IMR-90 (cell line): ENCODE results near the gene MAN1C1. TPM values are rescaled to one million over a fixed set of nuclear protein-coding genes. Genes with fewer than 3 reads are reported as not detected.

ENCODE experiments used
- ATAC-seq: fragments of 200-7000 bp; cut with Tn5 transposase; 2 replicates; pipeline ENCODE4 v1.9.1; 2020; ENCODE audit warnings: low read depth, mild to moderate bottlenecking, moderate library complexity
- BruUV-seq: library from RNA; stranded (reverse); fragments of 400-500 nt; replicated peaks from 2 replicates; lab custom pipeline; 2021; lab: Mats Ljungman, UMichigan
- CTCF ChIA-PET: fragments of 300-600 bp; formaldehyde crosslinking; extraction: SDS; loops from one replicate; lab custom pipeline; 2021; ENCODE audit warnings: antibody characterized with exemption; lab: Yijun Ruan, JAX
- POLR2A ChIA-PET: fragments of 300-600 bp; sonication (Branson Sonifier 250); formaldehyde crosslinking; loops from one replicate; lab custom pipeline; 2022; ENCODE audit warnings: antibody characterized with exemption; ENCODE audit not compliant: unreplicated experiment; lab: Charles Lee
- DNase-seq: peaks from one replicate; pipeline ENCODE4 v3.0.0; 2013
- H2AFZ ChIP-seq: replicated peaks from 2 replicates; pipeline ENCODE3; 2013; ENCODE audit warnings: low read length, mild to moderate bottlenecking; ENCODE audit not compliant: poor library complexity
- H2AK5ac ChIP-seq: 2 replicates; pipeline ENCODE4 v1.6.1; 2013; ENCODE audit warnings: low read depth, low read length, inconsistent platforms
- H2AK9ac ChIP-seq: replicated peaks from 2 replicates; pipeline ENCODE3; 2013; ENCODE audit warnings: mild to moderate bottlenecking, low read depth, low read length, moderate library complexity; ENCODE audit not compliant: poor library complexity
- H2BK120ac ChIP-seq: 2 replicates; pipeline ENCODE4 v1.6.1; 2013; ENCODE audit warnings: low read depth, low read length, inconsistent platforms
- H2BK15ac ChIP-seq: 3 replicates; pipeline ENCODE4 v1.6.1; 2013; ENCODE audit warnings: low read depth, low read length, inconsistent platforms
- H2BK20ac ChIP-seq: 2 replicates; pipeline ENCODE4 v1.6.1; 2013; ENCODE audit warnings: low read depth, mild to moderate bottlenecking, inconsistent platforms, low read length, moderate library complexity
- H2BK5ac ChIP-seq: 2 replicates; pipeline ENCODE4 v1.6.1; 2013; ENCODE audit warnings: mild to moderate bottlenecking, low read depth, low read length, inconsistent platforms; ENCODE audit not compliant: poor library complexity, severe bottlenecking
- H3K14ac ChIP-seq: replicated peaks from 2 replicates; pipeline ENCODE4 v1.6.1; 2013; ENCODE audit warnings: low read depth, low read length, inconsistent platforms
- H3K18ac ChIP-seq: 2 replicates; pipeline ENCODE4 v1.6.1; 2013; ENCODE audit warnings: low read depth, low read length, control low read depth
- H3K23ac ChIP-seq: 2 replicates; pipeline ENCODE4 v1.6.1; 2013; ENCODE audit warnings: low read depth, low read length, inconsistent platforms
- H3K27ac ChIP-seq: 2 replicates; pipeline ENCODE4 v1.5.1; 2013; ENCODE audit warnings: mild to moderate bottlenecking, control low read depth, low read length; ENCODE audit not compliant: insufficient read depth
- H3K27me3 ChIP-seq: 2 replicates; pipeline ENCODE4 v1.6.1; 2013; ENCODE audit warnings: low read length; ENCODE audit not compliant: control insufficient read depth, insufficient read depth
- H3K36me3 ChIP-seq: 2 replicates; pipeline ENCODE4 v1.6.1; 2013; ENCODE audit warnings: low read length, mixed read lengths; ENCODE audit not compliant: control insufficient read depth, insufficient read depth
- H3K4ac ChIP-seq: 2 replicates; pipeline ENCODE4 v1.6.1; 2013; ENCODE audit warnings: low read depth, low read length, inconsistent platforms
- H3K4me1 ChIP-seq: 2 replicates; pipeline ENCODE4 v1.6.1; 2013; ENCODE audit warnings: low read length, mixed read lengths; ENCODE audit not compliant: control insufficient read depth, insufficient read depth
- H3K4me2 ChIP-seq: 2 replicates; pipeline ENCODE4 v1.6.1; 2013; ENCODE audit warnings: low read depth, mild to moderate bottlenecking, control low read depth, low read length, moderate library complexity
- H3K4me3 ChIP-seq: 2 replicates; pipeline ENCODE4 v1.5.1; 2013; ENCODE audit warnings: low read depth, mild to moderate bottlenecking, control low read depth, low read length, moderate library complexity; ENCODE audit not compliant: insufficient read depth
- H3K56ac ChIP-seq: 2 replicates; pipeline ENCODE4 v1.6.1; 2013; ENCODE audit warnings: low read length, inconsistent platforms; ENCODE audit not compliant: insufficient read depth; ENCODE audit errors: extremely low read depth
- H3K79me1 ChIP-seq, 2 experiments: 2 replicates each; pipeline ENCODE4 v1.6.1; 2013; ENCODE audit warnings: low read length in 2 of 2, inconsistent platforms in 1 of 2, low read depth in 1 of 2
- H3K9ac ChIP-seq: 2 replicates; pipeline ENCODE4 v1.6.1; 2013; ENCODE audit warnings: low read depth, low read length, control low read depth
- H3K9me1 ChIP-seq: 2 replicates; pipeline ENCODE4 v1.6.1; 2013; ENCODE audit warnings: low read length, inconsistent platforms; ENCODE audit not compliant: insufficient read depth
- H3K9me3 ChIP-seq: 2 replicates; pipeline ENCODE4 v1.6.1; 2013; ENCODE audit warnings: low read length; ENCODE audit not compliant: control insufficient read depth, insufficient read depth
- H4K20me1 ChIP-seq: 2 replicates; pipeline ENCODE4 v1.6.1; 2013; ENCODE audit warnings: low read length, inconsistent platforms; ENCODE audit not compliant: insufficient read depth
- H4K5ac ChIP-seq: 2 replicates; pipeline ENCODE4 v1.6.1; 2013; ENCODE audit warnings: mild to moderate bottlenecking, low read depth, low read length, control low read depth
- H4K8ac ChIP-seq, 2 experiments: 2 replicates each; pipeline ENCODE4 v1.6.1; 2013; ENCODE audit warnings: low read depth in 2 of 2, low read length in 2 of 2, control low read depth in 1 of 2, inconsistent platforms in 1 of 2
- H4K91ac ChIP-seq: 2 replicates; pipeline ENCODE4 v1.6.1; 2013; ENCODE audit warnings: low read depth, low read length, inconsistent platforms; ENCODE audit not compliant: insufficient read depth
- POLR2A ChIP-seq: IDR thresholded peaks from 2 replicates; pipeline ENCODE4 v1.6.1; 2012; ENCODE audit warnings: mild to moderate bottlenecking, low read depth, low read length
- RAD21 ChIP-seq: IDR thresholded peaks from 2 replicates; pipeline ENCODE4 v1.6.1; 2012; ENCODE audit warnings: low read length, improper control_type of control experiment
- WGBS, 2 experiments: methylation state at CpG; one replicate each; pipeline versions ENCODE4 v1.1.5 to v1.1.7; 2013; ENCODE audit warnings: missing lambda C conversion rate in 2 of 2; ENCODE audit not compliant: insufficient read length in 1 of 2; ENCODE audit errors: extremely low coverage in 2 of 2; 5-methylcytosine and 5-hydroxymethylcytosine counted together
- dilution Hi-C: fragments of 300-500 bp; cut with HindIII; formaldehyde crosslinking; loops from one replicate; pipeline ENCODE4 v1.14.3; 2018; ENCODE audit warnings: low sequenced_read_pairs; ENCODE audit not compliant: unreplicated experiment
- in situ Hi-C: fragments of 300-500 bp; cut with MboI; formaldehyde crosslinking; loops from 3 replicates; pipeline ENCODE4 v1.14.3; 2019; ENCODE audit warnings: low sequenced_read_pairs, inconsistent platforms, mixed read lengths
- intact Hi-C: fragments of 100-400 bp; cut with micrococcal nuclease; formaldehyde crosslinking; loops from 2 replicates; pipeline ENCODE4 v1.10.0; 2022
- polyA plus RNA-seq, 3 experiments: library from polyadenylated mRNA; depleted of rRNA; stranded (reverse); fragments of >200 nt; gene quantifications; 2 replicates each; pipeline ENCODE4 v1.2.3, GENCODE V29; 2012; ENCODE audit warnings: low replicate concordance in 1 of 3
- total RNA-seq: library from RNA; depleted of rRNA; stranded (reverse); fragments of >200 nt; gene quantifications from 2 replicates; pipeline ENCODE4 v1.2.3, GENCODE V29; 2012
- TF ChIP-seq, protein P1 (sequence below): conservative IDR thresholded peaks from 2 replicates; pipeline ENCODE4 v1.5.1; 2012; ENCODE audit warnings: mild to moderate bottlenecking, low read depth, low read length, improper control_type of control experiment

Gene MAN1C1
- total and polyA plus RNA-seq, 2 of the 4 experiments (the other 2 are of a cell fraction), result 3.2 to 11.3 TPM

DNA sequence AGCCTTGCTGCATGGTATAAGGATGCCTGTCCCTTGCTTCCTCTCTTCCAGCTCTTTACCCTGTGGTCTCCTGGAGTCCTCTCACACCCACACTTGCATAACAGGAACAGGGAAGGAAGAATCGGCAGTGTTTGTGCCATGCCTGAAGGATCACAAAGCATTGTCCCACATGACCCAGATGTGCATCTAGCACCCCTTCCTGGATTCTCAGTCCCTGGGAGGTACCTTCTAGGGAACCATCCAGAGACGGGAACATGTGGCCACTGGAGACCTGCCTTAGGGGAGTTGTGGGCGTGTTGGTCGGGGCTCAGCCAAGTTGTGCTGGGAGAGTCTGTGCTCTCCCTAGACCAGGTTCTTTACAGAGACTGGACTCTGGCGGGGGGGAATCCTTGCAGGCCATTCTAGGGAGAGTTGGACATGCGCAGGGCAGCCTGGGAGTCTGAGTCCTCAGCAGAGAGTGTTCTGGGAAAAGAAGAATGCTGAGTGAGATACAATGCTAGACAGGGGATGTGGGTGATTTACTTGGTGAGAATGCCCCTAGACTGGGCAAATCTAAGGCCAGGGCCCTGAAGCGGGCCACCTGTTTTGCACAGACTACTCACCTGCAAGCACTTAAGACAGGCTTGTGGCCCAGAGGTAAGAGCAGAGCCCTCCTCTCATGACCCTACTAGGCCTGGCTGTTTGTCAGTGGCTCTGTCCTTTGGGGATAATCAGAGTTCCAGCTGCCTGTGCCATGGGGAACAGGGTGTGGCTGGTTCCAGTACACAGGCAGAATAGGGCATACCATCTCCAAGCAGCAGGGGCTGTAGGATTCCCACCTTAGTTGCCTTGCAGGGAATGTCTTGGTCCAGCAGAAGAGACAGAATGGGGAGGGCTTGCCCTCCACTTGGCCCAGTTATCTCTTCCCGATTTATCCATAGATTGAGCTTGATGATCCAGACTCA, 89.8 kb downstream of the MAN1C1 start:
- DNase-seq (no peak), ATAC-seq (no peak)
- H3K27ac ChIP-seq, result peak overlapping the region; percentile 36; the same call in 1 of the 2 replicates
- H2BK120ac ChIP-seq, result peak overlapping the region; percentile 63
- 0 out of 2 replicates have a peak, but pooled peaks cover 5% of the 10 kb centered on the region for H4K20me1 ChIP-seq
- no peak overlapping the region for H3K56ac ChIP-seq
- H3K23ac ChIP-seq, result no peak overlapping the region
- H2AK5ac ChIP-seq, result peak overlapping the region; percentile 84
- H3K4me3 ChIP-seq, result no peak overlapping the region
- no peak overlapping the region for H2AFZ ChIP-seq
- intact Hi-C loops (no loop called here), in situ Hi-C loops (no loop called here), dilution Hi-C loops (no loop called here)
- ChIA-PET CTCF (no interaction called here), POLR2A (no interaction called here)
- H3K9ac ChIP-seq, result no peak overlapping the region
- peak overlapping the region; percentile 94; the same call in 2 of the 3 replicates for H2BK15ac ChIP-seq
- H2BK5ac ChIP-seq, result no peak overlapping the region
- peak overlapping the region; percentile 93 for H3K4ac ChIP-seq
- peak overlapping the region; percentile 50 for H2AK9ac ChIP-seq
- peak overlapping the region; percentile 42 to 90; a peak in 3 of 4 replicates for H4K8ac ChIP-seq
- peak overlapping the region; percentile 9; the same call in 1 of the 2 replicates for H3K18ac ChIP-seq
- H3K27me3 ChIP-seq, result no peaks in the 10 kb centered on the region
- no peak overlapping the region for H3K4me2 ChIP-seq
- H3K36me3 ChIP-seq, result no peaks in the 10 kb centered on the region
- peak overlapping the region; percentile 52; the same call in 1 of the 2 replicates for H2BK20ac ChIP-seq
- peak overlapping the region; percentile 8; the same call in 1 of the 2 replicates for H4K5ac ChIP-seq
- peaks cover 42% of the 10 kb centered on the region for H3K9me1 ChIP-seq
- H3K9me3 ChIP-seq, result no peaks in the 10 kb centered on the region
- H3K4me1 ChIP-seq, result peaks cover 49% of the 10 kb centered on the region
- H3K79me1 ChIP-seq, result peaks cover 0 to 36% of the 10 kb centered on the region in 2 experiments; a peak in 2 of 4 replicates
- peak overlapping the region; percentile 42 for H3K14ac ChIP-seq
- no TSS peak for BruUV-seq
- 83% methylated on average over 1 of the region's 8 CpGs; no CpG with 5 or more reads in 1 of the 2 experiments for WGBS, 2 experiments
- no peak for TF ChIP-seq POLR2A
- TF ChIP-seq RAD21, result no peak
- TF ChIP-seq, protein P1, sequence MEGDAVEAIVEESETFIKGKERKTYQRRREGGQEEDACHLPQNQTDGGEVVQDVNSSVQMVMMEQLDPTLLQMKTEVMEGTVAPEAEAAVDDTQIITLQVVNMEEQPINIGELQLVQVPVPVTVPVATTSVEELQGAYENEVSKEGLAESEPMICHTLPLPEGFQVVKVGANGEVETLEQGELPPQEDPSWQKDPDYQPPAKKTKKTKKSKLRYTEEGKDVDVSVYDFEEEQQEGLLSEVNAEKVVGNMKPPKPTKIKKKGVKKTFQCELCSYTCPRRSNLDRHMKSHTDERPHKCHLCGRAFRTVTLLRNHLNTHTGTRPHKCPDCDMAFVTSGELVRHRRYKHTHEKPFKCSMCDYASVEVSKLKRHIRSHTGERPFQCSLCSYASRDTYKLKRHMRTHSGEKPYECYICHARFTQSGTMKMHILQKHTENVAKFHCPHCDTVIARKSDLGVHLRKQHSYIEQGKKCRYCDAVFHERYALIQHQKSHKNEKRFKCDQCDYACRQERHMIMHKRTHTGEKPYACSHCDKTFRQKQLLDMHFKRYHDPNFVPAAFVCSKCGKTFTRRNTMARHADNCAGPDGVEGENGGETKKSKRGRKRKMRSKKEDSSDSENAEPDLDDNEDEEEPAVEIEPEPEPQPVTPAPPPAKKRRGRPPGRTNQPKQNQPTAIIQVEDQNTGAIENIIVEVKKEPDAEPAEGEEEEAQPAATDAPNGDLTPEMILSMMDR, result no peak
- H4K91ac ChIP-seq, result peak overlapping the region; percentile 54
